GM12891 (cell line): Measurements from ENCODE around the gene PRPF4.
"Not testable (repeated sequence)": the region's sequence is repeated elsewhere in the genome, so short reads cannot be mapped to it uniquely, and the experiment has no call there.

Source experiments
- DNase-seq: peaks from one replicate; pipeline ENCODE4 v3.0.0; 2011; ENCODE audit warnings: low spot score; ENCODE audit not compliant: insufficient read length
- FAIRE-seq: peaks from 2 replicates; lab custom pipeline; 2011; peaks lifted over from hg19 to GRCh38; lab: Jason Lieb, UNC
- PAX5 ChIP-seq: IDR thresholded peaks from 2 replicates; pipeline ENCODE4 v1.6.1; 2011; ENCODE audit warnings: low read length, moderate library complexity, mild to moderate bottlenecking; ENCODE audit not compliant: insufficient read depth, severe bottlenecking
- POLR2A ChIP-seq: IDR thresholded peaks from 2 replicates; pipeline ENCODE4 v1.6.1; 2011; ENCODE audit warnings: low read depth, low read length, control low read depth
- POLR2AphosphoS5 ChIP-seq: IDR thresholded peaks from 2 replicates; pipeline ENCODE4 v1.6.1; 2011; ENCODE audit warnings: low read depth, low read length, control low read depth
- POU2F2 ChIP-seq: IDR thresholded peaks from 2 replicates; pipeline ENCODE4 v1.6.1; 2011; ENCODE audit warnings: low read depth, mild to moderate bottlenecking, control low read depth, low read length, moderate library complexity
- SPI1 ChIP-seq: IDR thresholded peaks from 2 replicates; pipeline ENCODE4 v1.6.1; 2011; ENCODE audit warnings: low read depth, low read length, control low read depth
- TAF1 ChIP-seq: IDR thresholded peaks from 2 replicates; pipeline ENCODE4 v1.6.1; 2011; ENCODE audit warnings: low read depth, low read length, control low read depth

Gene PRPF4

GRCh38 chr9:113244556-113244955, 30.9 kb upstream of the PRPF4 start:
- TF ChIP-seq SPI1 = no peak
- no peak for TF ChIP-seq POLR2A
- no peak for TF ChIP-seq TAF1
- TF ChIP-seq PAX5 = no peak
- no peak for TF ChIP-seq POLR2AphosphoS5
- TF ChIP-seq POU2F2 = no peak
- DNase-seq = no peak
- FAIRE-seq = no peak

- no peak for TF ChIP-seq PAX5
- TF ChIP-seq POLR2AphosphoS5 = no peak
- no peak for TF ChIP-seq POLR2A
- no peak for TF ChIP-seq SPI1
- no peak for TF ChIP-seq TAF1
- no peak for TF ChIP-seq POU2F2
- FAIRE-seq = peak; percentile 56
- DNase-seq = no peak
These were observed 29.6 kb upstream of the PRPF4 start for GRCh38 chr9:113245894-113246293.

GRCh38 chr9:113246928-113247327, 28.5 kb upstream of the PRPF4 start:
- FAIRE-seq (peak; percentile 20), DNase-seq (no peak)
- TF ChIP-seq PAX5 = no peak
- no peak for TF ChIP-seq POLR2A
- TF ChIP-seq TAF1 = no peak
- TF ChIP-seq POU2F2 = no peak
- peak; percentile 62 for TF ChIP-seq SPI1

- FAIRE-seq (no peak), DNase-seq (no peak)
- TF ChIP-seq TAF1 (no peak), POLR2AphosphoS5 (no peak), PAX5 (no peak), SPI1 (no peak), POLR2A (no peak), POU2F2 (no peak)
These were observed 27.8 kb upstream of the PRPF4 start for GRCh38 chr9:113247640-113248039.

GRCh38 chr9:113249661-113250060, 25.8 kb upstream of the PRPF4 start:
- DNase-seq, FAIRE-seq: not testable (repeated sequence)

GRCh38 chr9:113250807-113251206, 24.7 kb upstream of the PRPF4 start:
- TF ChIP-seq POLR2A (no peak), TAF1 (no peak), POU2F2 (no peak), POLR2AphosphoS5 (no peak), PAX5 (no peak), SPI1 (no peak)
- DNase-seq = no peak
- no peak for FAIRE-seq

- DNase-seq (no peak), FAIRE-seq (no peak)
- TF ChIP-seq POU2F2 (no peak), TAF1 (no peak), SPI1 (no peak), PAX5 (no peak)
These were observed 20.5 kb upstream of the PRPF4 start for GRCh38 chr9:113254991-113255390.

- FAIRE-seq (no peak), DNase-seq (no peak)
- TF ChIP-seq POLR2A (no peak), SPI1 (no peak), PAX5 (no peak), TAF1 (no peak), POLR2AphosphoS5 (no peak), POU2F2 (no peak)
These were observed 20.0 kb upstream of the PRPF4 start for GRCh38 chr9:113255438-113255837.

GRCh38 chr9:113257863-113258262, 17.6 kb upstream of the PRPF4 start:
- TF ChIP-seq POLR2AphosphoS5 = no peak
- TF ChIP-seq SPI1 = no peak
- no peak for FAIRE-seq
- DNase-seq = no peak

GRCh38 chr9:113258282-113258681, 17.2 kb upstream of the PRPF4 start:
- DNase-seq = no peak
- TF ChIP-seq POU2F2 (no peak), POLR2AphosphoS5 (no peak), PAX5 (no peak), POLR2A (no peak), TAF1 (no peak), SPI1 (no peak)
- FAIRE-seq = no peak

GRCh38 chr9:113261917-113262671, 13.4 kb upstream of the PRPF4 start:
- FAIRE-seq (no peak), DNase-seq (no peak)
- TF ChIP-seq PAX5 = no peak
- TF ChIP-seq POLR2AphosphoS5 = no peak
- no peak for TF ChIP-seq POU2F2
- TF ChIP-seq TAF1 = no peak
- TF ChIP-seq SPI1 = no peak
- no peak for TF ChIP-seq POLR2A
